ENCODE results near the gene RILP. TPM values are rescaled to one million over a fixed set of nuclear protein-coding genes. Genes with fewer than 3 reads are reported as not detected.

Gene RILP
- total RNA-seq, 1 experiment from 2014 or later, result 27.6 TPM

GRCh38 chr17:1620486-1620885 lies 29.2 kb downstream of the RILP start:
- H3K4me1 ChIP-seq (ENCODE audit: insufficient read depth, low read length), result no peaks in the 10 kb centered on the region
- POLR2A ChIA-PET (ENCODE audit: unreplicated experiment), result no interaction called here
- H3K4me2 ChIP-seq (ENCODE audit: low read length), result no peak overlapping the region
- no TSS peak for BruUV-seq (replicated peaks)
- no peaks in the 10 kb centered on the region for H3K9me2 ChIP-seq (replicated peaks; ENCODE audit: low read length)
- CTCF ChIA-PET, result no interaction called here
- DNase-seq (no peak), ATAC-seq (no peak)
- H3K4me3 ChIP-seq (ENCODE audit: low read length), result no peak overlapping the region
- intact Hi-C loops (cut with micrococcal nuclease), result no loop called here
- no peak overlapping the region for H3K9ac ChIP-seq (ENCODE audit: low read length)
- H3K79me2 ChIP-seq (ENCODE audit: low read length), result no peaks in the 10 kb centered on the region
- no peaks in the 10 kb centered on the region for H3F3A ChIP-seq (ENCODE audit: low read length, unreplicated experiment)
- TF ChIP-seq EZH2 (IDR thresholded peaks at IDR 0.05; ENCODE audit: low read length, unreplicated experiment) (no peak), EZH2phosphoT487 (IDR thresholded peaks at IDR 0.05; ENCODE audit: borderline replicate concordance, low read length) (no peak), CTCF (conservative IDR thresholded peaks at IDR 0.05; ENCODE audit: low read depth, low read length) (no peak)
- H2AFZ ChIP-seq (ENCODE audit: low read length), result no peak overlapping the region
- no peaks in the 10 kb centered on the region for H3K36me3 ChIP-seq (ENCODE audit: low read depth, low read length)
- H4K20me1 ChIP-seq (ENCODE audit: low read length), result no peaks in the 10 kb centered on the region
- no peaks in the 10 kb centered on the region for H3K9me3 ChIP-seq (ENCODE audit: low read length)
- no peaks in the 10 kb centered on the region for H3K27me3 ChIP-seq (ENCODE audit: low read length)
- no peak overlapping the region for H3K27ac ChIP-seq (ENCODE audit: low read length)

- ATAC-seq, result no peak
Observed at GRCh38 chr17:1617620-1618174, 32.0 kb downstream of the RILP start.

More at GRCh38 chr17:1617620-1618174, 32.0 kb downstream of the RILP start:
- H3K4me2 ChIP-seq (ENCODE audit: low read length), result no peak overlapping the region
- H3F3A ChIP-seq (ENCODE audit: low read length, unreplicated experiment), result no peaks in the 10 kb centered on the region
- no peak for DNase-seq
- H2AFZ ChIP-seq (ENCODE audit: low read length), result no peak overlapping the region
- no peaks in the 10 kb centered on the region for H4K20me1 ChIP-seq (ENCODE audit: low read length)
- intact Hi-C loops (cut with micrococcal nuclease), result no loop called here
- no peaks in the 10 kb centered on the region for H3K9me2 ChIP-seq (replicated peaks; ENCODE audit: low read length)
- H3K27me3 ChIP-seq (ENCODE audit: low read length), result no peaks in the 10 kb centered on the region
- POLR2A ChIA-PET (ENCODE audit: unreplicated experiment), result no interaction called here
- H3K9ac ChIP-seq (ENCODE audit: low read length), result no peak overlapping the region
- no peaks in the 10 kb centered on the region for H3K79me2 ChIP-seq (ENCODE audit: low read length)
- no peaks in the 10 kb centered on the region for H3K4me1 ChIP-seq (ENCODE audit: insufficient read depth, low read length)
- no peak overlapping the region for H3K4me3 ChIP-seq (ENCODE audit: low read length)
- no peaks in the 10 kb centered on the region for H3K36me3 ChIP-seq (ENCODE audit: low read depth, low read length)
- no TSS peak for BruUV-seq (replicated peaks)
- no peak overlapping the region for H3K27ac ChIP-seq (ENCODE audit: low read length)
- no peaks in the 10 kb centered on the region for H3K9me3 ChIP-seq (ENCODE audit: low read length)
- CTCF ChIA-PET, result no interaction called here
- TF ChIP-seq EZH2 (IDR thresholded peaks at IDR 0.05; ENCODE audit: low read length, unreplicated experiment), result no peak
- TF ChIP-seq CTCF (conservative IDR thresholded peaks at IDR 0.05; ENCODE audit: low read depth, low read length), result no peak
- no peak for TF ChIP-seq EZH2phosphoT487 (IDR thresholded peaks at IDR 0.05; ENCODE audit: borderline replicate concordance, low read length)

Measured in PC-3 (cell line).